Measurements from ENCODE around the gene CNNM3.

GRCh38 chr2:96882230-96882629 is 66.2 kb downstream of the CNNM3 start:
- TF ChIP-seq CTCF (IDR thresholded peaks at IDR 0.05; ENCODE audit: insufficient read depth, low read depth, low read length) (no peak), EZH2 (IDR thresholded peaks at IDR 0.05; ENCODE audit: insufficient read depth, low read length) (no peak)

Measured in astrocyte (in vitro differentiated cells and primary cell).